C4-2B (cell line): ENCODE results near the gene PSTPIP1.

ENCODE experiments used
- CTCF ChIP-seq: fragments of 450-650 bp; conservative IDR thresholded peaks from 2 replicates; pipeline ENCODE4 v1.5.1; 2017; ENCODE audit warnings: mild to moderate bottlenecking
- ZFX ChIP-seq: fragments of 450-650 bp; IDR thresholded peaks from 2 replicates; pipeline ENCODE4 v1.6.1; 2017

- TF ChIP-seq CTCF (no peak), ZFX (no peak)
Measured at GRCh38 chr15:76987276-76987675, 7.7 kb upstream of the PSTPIP1 start.
